GOT3 (cell line): ENCODE results near the gene LIG1.
"Not testable (repeated sequence)": the region's sequence is repeated elsewhere in the genome, so short reads cannot be mapped to it uniquely, and the experiment has no call there.

Source experiments
- DNase-seq: peaks from one replicate; lab custom pipeline; 2025; ENCODE audit warnings: mixed read lengths; lab: John Stamatoyannopoulos, UW

Gene LIG1

GRCh38 chr19:48081106-48081505 lies 89.0 kb downstream of the LIG1 start:
- no peak for DNase-seq

- not testable (repeated sequence) for DNase-seq
These were observed 99.9 kb downstream of the LIG1 start for GRCh38 chr19:48070177-48070769.

GRCh38 chr19:48069435-48069834 lies 100.7 kb downstream of the LIG1 start:
- DNase-seq: no peak
